NCI-H2081 treated with DMSO at 0.1 percent for 48 hours (cell line): ENCODE results near the gene GMCL2.

Source experiments
- DNase-seq: peaks from one replicate; lab custom pipeline; 2025; lab: John Stamatoyannopoulos, UW

The GMCL2 gene

GRCh38 chr5:178137991-178138390 is 49.2 kb downstream of the GMCL2 start:
- no peak for DNase-seq

GRCh38 chr5:178136990-178137389 is 50.2 kb downstream of the GMCL2 start:
- no peak for DNase-seq
